H4 (cell line): ENCODE data around the gene AHRR. TPM values are rescaled to one million over a fixed set of nuclear protein-coding genes. Genes with fewer than 3 reads are reported as not detected.

Experiments used
- DNase-seq: peaks from one replicate; pipeline ENCODE4 v3.0.0-alpha.2; 2015; ENCODE audit warnings: low spot score
- total RNA-seq: library from RNA; depleted of rRNA; stranded (reverse); fragments of >200 nt; shearing (Covaris generic); gene quantifications from 2 replicates; pipeline ENCODE4 v1.2.3, GENCODE V29; 2014

AHRR gene
- total RNA-seq, 1 experiment from 2014 or later, result 10.8 TPM

GRCh38 chr5:320524-321229 lies 837 bp upstream of the AHRR start:
- no peak for DNase-seq

- no peak for DNase-seq
Measured at GRCh38 chr5:321726-322251, 275 bp downstream of the AHRR start.

DNA sequence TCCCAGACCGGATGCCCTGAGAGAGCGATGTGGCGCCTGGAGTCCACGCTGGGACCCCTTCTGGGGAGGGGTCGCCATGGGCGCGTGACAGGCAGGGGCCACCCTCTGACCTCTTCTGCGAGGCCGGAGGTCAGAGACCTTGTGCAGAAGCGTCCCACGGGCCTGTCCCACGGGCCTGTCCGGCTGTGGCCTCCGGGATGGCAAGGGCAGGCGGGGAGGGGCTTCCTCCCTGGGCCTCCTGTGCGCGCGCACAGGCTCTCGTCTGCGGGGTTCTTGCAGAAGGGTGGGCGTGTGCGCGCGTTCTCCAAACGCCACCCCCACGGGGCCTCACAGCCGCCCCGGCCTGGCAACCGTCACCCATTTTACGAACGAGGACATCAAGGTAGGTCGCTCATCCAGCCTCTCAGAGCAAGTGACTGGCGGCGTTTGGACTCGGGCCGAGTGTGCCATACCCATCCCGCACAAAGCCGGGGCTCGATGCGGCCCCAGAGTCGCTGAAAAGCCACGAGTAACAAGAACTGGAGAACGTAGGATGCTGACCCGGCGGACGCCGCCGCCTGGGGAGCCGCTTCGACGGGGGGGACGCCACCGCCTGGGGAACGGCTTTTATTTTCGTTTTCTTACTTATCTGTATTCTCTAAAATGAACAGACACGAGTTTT lies 897 bp downstream of the AHRR start:
- no peak for DNase-seq

GRCh38 chr5:322942-323879 lies 1.7 kb downstream of the AHRR start:
- DNase-seq, result no peak

DNA sequence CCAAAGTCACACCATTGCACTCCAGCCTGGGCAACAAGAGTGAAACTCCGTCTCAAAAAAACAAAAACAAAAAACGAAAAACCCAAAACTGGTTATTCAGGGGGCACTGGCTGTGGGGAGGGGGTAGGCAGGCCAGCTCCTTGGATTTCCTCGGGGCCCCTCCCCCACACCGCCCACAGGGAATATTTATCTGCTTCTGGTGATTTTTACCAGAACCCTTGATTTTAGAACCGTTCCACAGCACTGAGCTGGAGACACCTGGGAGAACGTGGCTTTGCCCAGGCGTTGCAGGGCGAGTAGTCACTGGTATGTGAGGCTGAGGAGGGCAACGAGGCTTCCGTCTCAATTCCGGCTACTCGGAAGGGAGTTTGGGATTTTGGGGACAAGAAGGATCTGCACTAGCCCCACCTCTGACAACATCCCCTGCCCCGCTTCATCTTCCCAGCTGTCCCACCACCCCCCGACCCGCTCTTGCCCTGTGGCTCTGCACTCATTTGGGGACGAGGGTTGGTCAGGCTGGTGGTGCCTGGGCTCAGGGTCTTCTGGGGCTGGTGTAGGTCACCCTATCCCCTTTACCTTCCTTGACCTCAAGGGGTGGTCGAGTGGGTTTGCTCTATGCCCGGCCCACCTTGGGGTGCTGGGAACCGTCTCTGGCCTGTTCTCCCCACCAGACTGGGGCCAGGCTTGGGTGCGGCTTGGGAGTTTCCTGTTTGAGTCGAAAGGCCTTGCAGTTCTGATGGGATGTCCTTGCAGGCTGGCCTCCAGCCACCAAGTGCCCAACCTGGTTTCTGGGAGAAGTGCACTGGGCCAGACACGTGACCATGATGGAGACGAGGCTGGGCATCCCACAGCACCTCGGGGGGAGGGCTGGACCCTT lies 3.5 kb downstream of the AHRR start:
- no peak for DNase-seq

DNA sequence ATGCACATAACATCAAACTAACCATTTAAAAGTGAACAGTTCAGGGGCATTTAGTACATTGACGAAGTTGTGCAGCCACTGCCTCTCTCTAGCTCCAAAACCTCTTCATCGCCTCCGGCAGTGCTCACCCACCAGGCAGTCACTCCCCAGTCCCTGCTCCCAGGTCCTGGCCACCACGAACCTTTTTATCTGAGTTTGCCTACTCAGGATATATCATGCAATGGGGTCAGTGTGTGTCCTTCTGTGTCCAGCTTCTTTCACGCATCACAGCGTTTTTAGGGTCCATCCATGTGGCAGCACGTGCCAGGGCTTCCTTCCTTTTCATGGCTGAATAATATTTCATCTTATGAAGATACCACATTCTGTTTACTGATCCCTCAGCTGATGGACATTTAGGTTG lies 4.6 kb downstream of the AHRR start:
- no peak for DNase-seq

GRCh38 chr5:329121-329735 lies 7.7 kb downstream of the AHRR start:
- no peak for DNase-seq

DNA sequence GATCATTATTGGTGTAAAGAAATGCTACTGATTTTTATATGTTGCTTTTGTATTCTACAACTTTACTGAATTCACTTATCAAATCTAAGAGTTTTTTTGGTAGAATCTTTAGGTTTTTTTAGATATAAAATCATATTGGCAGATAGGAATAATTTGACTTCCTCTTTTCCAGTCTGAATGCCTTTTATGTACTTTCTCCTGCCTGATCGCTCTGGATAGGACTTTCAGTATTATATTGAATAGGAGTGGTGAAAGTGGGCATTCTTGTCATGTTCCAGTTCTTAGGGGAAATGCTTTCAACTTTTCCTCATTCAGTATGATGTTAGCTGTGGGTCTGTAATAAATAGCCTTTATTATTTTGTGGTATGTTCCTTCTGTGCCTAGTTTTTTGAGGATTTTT lies 8.3 kb downstream of the AHRR start:
- DNase-seq, result no peak

DNA sequence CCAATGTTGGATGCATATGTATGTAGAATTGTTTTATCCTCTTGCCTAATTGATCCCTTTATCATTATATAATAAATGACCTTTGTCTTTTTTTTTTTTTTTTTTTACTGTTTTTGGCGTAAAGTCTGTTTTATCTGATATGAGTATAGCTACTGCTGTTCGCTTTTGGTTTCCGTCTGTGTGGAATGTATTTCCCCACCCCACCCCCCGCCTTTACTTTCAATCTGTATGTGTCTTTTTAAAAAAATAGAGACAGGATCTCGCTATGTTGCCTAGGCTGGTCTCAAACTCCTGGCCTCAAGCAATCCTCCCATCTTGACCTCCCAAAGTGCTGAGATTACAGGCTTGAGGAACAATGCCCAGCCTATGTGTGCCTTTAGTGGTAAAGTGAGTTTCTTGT lies 11.3 kb downstream of the AHRR start:
- DNase-seq, result no peak

- no peak for DNase-seq
Measured at GRCh38 chr5:333945-334344, 12.4 kb downstream of the AHRR start.

DNA sequence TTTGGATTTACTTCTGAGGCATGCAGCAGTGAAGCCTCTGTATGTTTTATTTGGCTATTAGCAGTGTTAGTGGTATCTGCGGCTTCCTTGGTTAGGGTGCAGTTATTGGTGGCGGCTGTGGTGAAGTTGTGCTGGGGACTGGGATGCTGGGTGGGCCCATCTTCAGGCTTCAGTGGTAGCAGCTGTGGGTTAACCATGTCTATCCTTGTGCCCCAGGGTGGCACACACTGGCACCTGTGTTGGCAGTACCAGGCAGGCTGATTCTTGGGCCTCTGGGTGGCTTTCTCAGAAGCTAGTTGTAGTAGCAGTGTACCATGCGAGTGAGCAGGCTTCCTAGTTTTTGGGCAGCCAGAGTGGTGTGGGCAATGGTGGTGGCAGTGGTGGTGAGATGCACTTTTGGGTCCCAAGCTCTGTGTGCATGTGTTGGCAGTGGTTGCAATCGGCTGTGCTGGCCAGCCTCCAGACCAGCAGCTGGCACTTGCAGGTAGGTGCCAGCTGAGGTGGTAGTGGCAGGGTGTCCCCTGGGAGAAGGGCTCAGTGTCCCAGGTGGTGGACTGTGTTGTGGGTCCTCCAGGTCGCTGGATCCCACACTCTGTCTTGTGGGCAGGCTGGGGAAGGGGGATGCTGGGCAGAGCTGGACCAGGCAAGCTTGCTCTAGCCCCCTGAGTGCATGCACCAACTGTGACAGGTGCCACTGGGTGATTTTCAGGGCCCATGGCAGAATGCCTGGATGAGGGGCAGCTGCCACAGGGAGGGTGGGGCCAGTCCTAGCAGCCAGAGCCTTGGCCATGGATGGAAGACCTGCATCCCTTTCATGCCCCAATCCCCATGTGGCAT lies 13.6 kb downstream of the AHRR start:
- DNase-seq, result no peak

DNA sequence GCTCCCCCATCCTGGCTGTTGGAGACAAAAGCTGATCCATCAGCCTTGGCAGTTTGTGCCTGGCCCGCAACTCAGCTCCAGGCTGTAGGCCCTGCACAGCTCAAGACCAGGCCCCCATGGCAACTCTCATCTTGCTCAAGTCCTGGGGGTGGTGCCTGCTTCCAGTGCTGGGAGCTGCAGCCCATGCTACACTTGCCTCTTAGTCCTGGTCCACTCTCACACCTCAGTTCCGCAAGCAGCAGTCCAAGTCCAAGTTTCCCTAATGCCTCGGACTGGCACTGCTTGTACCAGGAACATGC lies 14.2 kb downstream of the AHRR start:
- DNase-seq, result no peak

GRCh38 chr5:337563-338130 lies 16.1 kb downstream of the AHRR start:
- peak; percentile 60 for DNase-seq

GRCh38 chr5:342501-343460 lies 21.3 kb downstream of the AHRR start:
- DNase-seq, result no peak

- no peak for DNase-seq
Measured at GRCh38 chr5:343461-344401, 22.2 kb downstream of the AHRR start.

DNA sequence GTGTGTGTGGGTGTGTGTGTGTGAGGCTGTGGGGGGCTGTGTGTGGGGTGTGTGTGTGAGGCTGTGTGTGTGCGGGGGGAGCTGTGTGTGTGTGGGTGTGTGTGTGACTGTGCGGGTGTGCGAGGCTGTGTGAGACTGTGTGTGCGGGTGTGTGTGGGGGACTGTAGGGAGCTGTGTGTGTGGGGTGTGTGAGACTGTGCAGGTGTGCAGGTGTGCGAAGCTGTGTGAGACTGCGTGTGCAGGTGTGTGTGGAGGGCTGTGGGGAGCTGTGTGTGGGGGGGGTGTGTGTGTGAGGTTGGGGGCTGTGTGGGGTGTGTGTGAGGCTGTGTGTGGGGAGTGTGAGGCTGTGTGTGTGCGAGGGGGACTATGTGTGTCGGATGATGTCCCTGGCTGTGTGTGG lies 23.2 kb downstream of the AHRR start:
- no peak for DNase-seq

DNA sequence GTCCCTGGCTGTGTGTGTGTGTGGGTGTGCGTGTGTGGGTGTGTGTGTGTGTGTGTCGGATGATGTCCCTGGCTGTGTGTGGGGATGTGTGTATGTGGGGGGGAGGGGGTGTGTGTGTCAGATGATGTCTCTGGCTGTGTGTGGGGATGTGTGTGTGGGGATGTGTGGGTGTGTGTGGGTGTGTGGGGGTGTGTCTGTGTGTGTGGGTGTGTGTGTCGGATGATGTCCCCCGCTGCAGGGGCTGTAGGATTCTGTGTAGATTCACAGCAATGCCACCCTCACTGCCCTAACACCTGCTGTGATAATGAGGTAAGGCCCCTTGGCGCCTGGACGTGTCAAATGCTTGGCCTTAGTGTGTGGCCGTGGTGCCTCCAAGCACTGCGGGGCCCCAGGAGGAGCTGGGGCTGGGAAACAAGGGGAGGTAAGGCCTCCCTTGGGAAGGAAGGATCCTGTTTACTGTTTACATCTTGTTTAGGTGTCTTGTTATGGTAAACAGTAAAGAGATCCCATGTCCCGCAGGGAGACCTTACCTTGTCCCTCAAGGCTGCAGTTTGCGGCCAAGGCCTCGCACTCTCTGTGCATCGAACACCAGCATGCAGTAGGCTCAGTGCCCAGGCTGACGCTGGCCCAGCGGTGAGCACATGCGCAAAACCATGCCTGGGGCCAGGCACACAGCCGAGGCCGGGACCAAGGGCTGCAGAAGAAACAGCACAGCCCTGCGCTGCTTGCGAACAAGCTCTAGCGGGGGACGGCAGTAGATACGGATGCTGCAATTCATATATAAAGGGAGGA lies 24.1 kb downstream of the AHRR start:
- no peak for DNase-seq
